Activated T-cell treated with anti-CD3 and anti-CD28 coated beads, Interleukin-2, amount 50 U/mL, for 24 hours (primary cell): ENCODE measurements around the gene MAN1A1.
A peak's percentile ranks its signal among the peaks of the same experiment; 100 is the strongest.

ENCODE experiments used
- DNase-seq: peaks from one replicate; pipeline ENCODE4 v3.0.0-alpha.2; 2020
- H3K27ac Mint-ChIP-seq: 2 replicates; pipeline ENCODE4 v1.8.0; 2020; ENCODE audit warnings: mild to moderate bottlenecking, mixed read lengths
- H3K27me3 Mint-ChIP-seq: 2 replicates; pipeline ENCODE4 v1.8.0; 2020; ENCODE audit warnings: mixed read lengths
- H3K36me3 Mint-ChIP-seq: 2 replicates; pipeline ENCODE4 v1.8.0; 2020; ENCODE audit warnings: low read depth, mixed read lengths
- H3K4me1 Mint-ChIP-seq: 2 replicates; pipeline ENCODE4 v1.8.0; 2020; ENCODE audit warnings: low read depth, mixed read lengths
- H3K4me3 Mint-ChIP-seq: 2 replicates; pipeline ENCODE4 v1.8.0; 2020; ENCODE audit warnings: mild to moderate bottlenecking, moderate library complexity, mixed read lengths
- H3K9me3 Mint-ChIP-seq: 2 replicates; pipeline ENCODE4 v1.8.0; 2020; ENCODE audit warnings: mixed read lengths

MAN1A1 gene

DNA sequence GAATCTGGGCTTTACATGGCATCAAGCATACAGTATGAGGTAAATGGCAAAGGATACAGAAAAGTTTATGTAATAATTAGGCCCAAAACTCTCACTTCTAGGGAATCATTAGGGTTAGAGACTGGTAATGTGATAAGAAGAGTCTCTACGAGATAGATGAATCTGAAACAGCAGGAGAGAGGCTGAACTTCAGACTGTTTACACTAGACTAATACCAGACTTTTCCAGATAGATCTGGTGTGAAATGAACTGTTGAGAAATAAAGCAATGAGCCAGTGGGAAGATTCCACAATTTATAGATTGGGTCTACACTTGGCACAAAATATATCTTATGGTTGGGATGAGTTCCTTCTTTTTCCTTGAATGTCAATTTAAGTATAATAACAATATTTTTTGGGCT lies 134.3 kb downstream of the MAN1A1 start:
- DNase-seq: no peak
- no peaks in the 10 kb centered on the region for H3K9me3 Mint-ChIP-seq
- H3K4me1 Mint-ChIP-seq: no peaks in the 10 kb centered on the region
- H3K4me3 Mint-ChIP-seq: no peak overlapping the region
- H3K36me3 Mint-ChIP-seq: peaks cover 3% of the 10 kb centered on the region
- H3K27me3 Mint-ChIP-seq: no peaks in the 10 kb centered on the region
- H3K27ac Mint-ChIP-seq: no peak overlapping the region

DNA sequence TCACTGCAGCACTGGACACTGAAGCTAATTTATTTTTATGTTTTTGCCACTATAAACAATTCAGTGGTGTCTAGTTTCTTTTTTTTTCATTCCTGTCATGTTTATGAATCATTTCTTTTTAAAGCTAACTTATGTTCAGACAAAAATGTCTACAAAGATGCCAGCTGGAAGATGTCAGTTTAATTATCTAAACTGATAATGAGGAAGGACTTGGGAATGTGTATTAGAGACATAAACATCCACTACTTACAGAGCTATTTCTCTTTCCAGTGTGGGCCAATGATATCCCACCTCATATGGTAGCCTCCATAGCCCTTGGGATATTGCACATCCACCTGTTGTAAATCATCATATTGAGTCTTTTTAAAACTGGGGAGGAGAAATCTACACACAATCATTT lies 139.0 kb downstream of the MAN1A1 start:
- Mint-ChIP-seq H3K36me3 (peaks cover 6% of the 10 kb centered on the region), H3K9me3 (no peaks in the 10 kb centered on the region), H3K4me3 (no peak overlapping the region), H3K27me3 (no peaks in the 10 kb centered on the region), H3K4me1 (peaks cover 12% of the 10 kb centered on the region), H3K27ac (no peak overlapping the region)
- no peak for DNase-seq

DNA sequence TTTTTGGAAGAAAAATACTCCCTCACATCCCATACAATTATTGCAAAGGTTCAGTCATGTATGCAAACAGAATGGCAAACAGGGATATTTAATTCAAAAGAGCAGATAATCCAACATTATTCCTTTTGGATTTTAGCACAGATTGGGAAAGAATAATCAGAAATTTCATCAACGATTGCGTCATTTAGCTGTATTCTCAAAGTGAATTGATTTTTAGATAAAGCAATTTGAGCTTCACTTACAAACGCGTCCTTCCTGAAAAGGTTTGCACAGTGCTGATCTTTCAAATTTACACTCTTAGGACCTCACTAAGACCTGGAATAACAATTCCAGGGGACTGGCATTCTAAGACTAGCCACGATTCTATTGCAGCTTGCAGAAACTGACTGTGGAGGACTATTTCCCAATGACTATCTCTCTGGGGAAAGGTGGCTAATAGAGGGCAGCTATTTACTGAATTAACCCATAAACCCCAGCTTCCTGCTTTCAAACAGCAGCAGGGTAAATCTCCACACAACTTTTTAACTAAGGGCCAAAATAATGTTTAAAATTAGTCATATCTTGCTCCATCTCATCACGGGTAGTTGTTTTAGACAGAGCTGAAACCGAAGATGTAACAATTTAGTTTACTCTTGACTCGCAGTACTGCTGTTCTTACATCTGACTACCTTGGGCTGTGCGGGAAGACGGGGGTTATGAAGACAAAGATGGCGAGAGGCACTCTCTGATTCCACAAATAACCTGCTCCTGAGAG lies 139.9 kb downstream of the MAN1A1 start:
- Mint-ChIP-seq H3K4me1 (peaks cover 12% of the 10 kb centered on the region), H3K27me3 (no peaks in the 10 kb centered on the region), H3K9me3 (no peaks in the 10 kb centered on the region), H3K36me3 (peaks cover 10% of the 10 kb centered on the region), H3K27ac (no peak overlapping the region), H3K4me3 (no peak overlapping the region)
- no peak for DNase-seq

- H3K4me1 Mint-ChIP-seq: peaks cover 12% of the 10 kb centered on the region
- no peaks in the 10 kb centered on the region for H3K27me3 Mint-ChIP-seq
- no peaks in the 10 kb centered on the region for H3K9me3 Mint-ChIP-seq
- no peak overlapping the region for H3K27ac Mint-ChIP-seq
- H3K36me3 Mint-ChIP-seq: peaks cover 24% of the 10 kb centered on the region
- no peak for DNase-seq
- H3K4me3 Mint-ChIP-seq: no peak overlapping the region
These were observed 141.4 kb downstream of the MAN1A1 start for GRCh38 chr6:119207971-119208725.

DNA sequence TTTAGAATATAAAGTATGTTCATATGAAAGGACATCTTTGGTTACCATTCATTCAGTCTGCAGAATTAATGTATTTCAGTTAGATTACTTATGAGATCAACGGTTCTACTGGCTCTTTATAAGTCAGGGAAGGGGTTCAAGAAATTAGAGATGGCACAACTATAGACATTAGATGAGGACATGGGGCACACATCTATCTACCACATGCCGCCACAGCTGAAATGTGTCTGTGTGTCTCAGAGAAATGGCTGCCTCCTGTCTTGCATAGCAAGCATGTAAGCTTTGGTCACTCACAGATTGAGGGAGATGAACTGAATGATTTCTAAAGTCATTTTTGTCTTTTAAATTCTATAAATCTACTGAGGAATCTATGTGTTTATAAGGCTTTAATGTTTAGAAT lies 142.2 kb downstream of the MAN1A1 start:
- no peak for DNase-seq
- Mint-ChIP-seq H3K4me3 (no peak overlapping the region), H3K36me3 (peaks cover 31% of the 10 kb centered on the region), H3K27ac (peak overlapping the region; percentile 7), H3K4me1 (peaks cover 12% of the 10 kb centered on the region), H3K9me3 (no peaks in the 10 kb centered on the region), H3K27me3 (no peaks in the 10 kb centered on the region)

GRCh38 chr6:119205911-119206618 lies 143.5 kb downstream of the MAN1A1 start:
- peaks cover 40% of the 10 kb centered on the region for H3K36me3 Mint-ChIP-seq
- peaks cover 12% of the 10 kb centered on the region for H3K4me1 Mint-ChIP-seq
- DNase-seq: no peak
- no peaks in the 10 kb centered on the region for H3K9me3 Mint-ChIP-seq
- H3K27me3 Mint-ChIP-seq: no peaks in the 10 kb centered on the region
- H3K4me3 Mint-ChIP-seq: no peak overlapping the region
- no peak overlapping the region for H3K27ac Mint-ChIP-seq

DNA sequence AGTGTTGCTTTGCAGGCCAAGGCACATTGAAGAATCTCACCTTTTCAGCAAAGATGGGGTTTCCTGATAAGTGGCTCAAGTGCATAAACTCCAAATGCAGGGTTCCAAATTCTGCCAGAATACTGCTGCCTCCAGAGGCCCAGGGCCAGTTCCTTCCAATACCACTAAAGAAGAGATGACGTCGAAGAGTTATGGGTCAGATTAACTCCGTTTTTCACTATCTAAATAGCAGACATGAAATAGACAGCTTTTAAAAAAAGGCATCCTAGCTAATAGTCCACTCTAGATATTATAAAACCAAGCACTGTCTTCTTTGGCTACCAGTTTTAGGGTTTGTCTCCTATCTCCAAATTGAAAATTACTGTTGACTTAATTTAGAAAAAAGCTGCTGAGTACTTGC lies 144.8 kb downstream of the MAN1A1 start:
- no peak for DNase-seq
- no peaks in the 10 kb centered on the region for H3K9me3 Mint-ChIP-seq
- peaks cover 49% of the 10 kb centered on the region for H3K36me3 Mint-ChIP-seq
- H3K27ac Mint-ChIP-seq: no peak overlapping the region
- peaks cover 12% of the 10 kb centered on the region for H3K4me1 Mint-ChIP-seq
- no peaks in the 10 kb centered on the region for H3K27me3 Mint-ChIP-seq
- H3K4me3 Mint-ChIP-seq: no peak overlapping the region

GRCh38 chr6:119201480-119201879 lies 148.1 kb downstream of the MAN1A1 start:
- DNase-seq: no peak
- Mint-ChIP-seq H3K27ac (no peak overlapping the region), H3K36me3 (peaks cover 62% of the 10 kb centered on the region), H3K9me3 (no peaks in the 10 kb centered on the region), H3K27me3 (no peaks in the 10 kb centered on the region), H3K4me1 (peaks cover 5% of the 10 kb centered on the region), H3K4me3 (no peak overlapping the region)

- H3K36me3 Mint-ChIP-seq: peaks cover 67% of the 10 kb centered on the region
- no peaks in the 10 kb centered on the region for H3K4me1 Mint-ChIP-seq
- DNase-seq: no peak
- no peaks in the 10 kb centered on the region for H3K27me3 Mint-ChIP-seq
- H3K9me3 Mint-ChIP-seq: no peaks in the 10 kb centered on the region
- H3K4me3 Mint-ChIP-seq: no peak overlapping the region
- H3K27ac Mint-ChIP-seq: no peak overlapping the region
These were observed 148.9 kb downstream of the MAN1A1 start for GRCh38 chr6:119200512-119201175.

DNA sequence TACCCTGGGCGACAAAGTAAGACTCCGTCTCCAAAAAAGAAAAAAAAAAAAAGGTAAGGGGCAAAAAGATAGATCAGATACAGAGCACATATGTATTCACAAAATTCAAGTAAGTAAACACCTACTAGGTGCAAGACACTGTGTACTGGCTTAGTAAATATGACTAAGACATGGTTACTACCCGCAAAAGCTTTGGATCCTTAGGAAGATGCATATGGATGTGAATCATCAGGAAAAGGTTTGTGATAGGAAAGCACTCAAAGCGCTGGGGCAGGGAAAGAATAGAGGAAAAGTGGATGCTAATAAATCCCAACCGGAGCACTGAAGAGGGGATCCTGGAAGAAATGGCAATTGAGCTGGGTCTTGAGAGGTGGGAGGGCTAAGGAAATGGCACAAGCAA lies 152.3 kb downstream of the MAN1A1 start:
- H3K27me3 Mint-ChIP-seq: no peaks in the 10 kb centered on the region
- H3K4me3 Mint-ChIP-seq: no peak overlapping the region
- peaks cover 65% of the 10 kb centered on the region for H3K36me3 Mint-ChIP-seq
- H3K4me1 Mint-ChIP-seq: no peaks in the 10 kb centered on the region
- no peak overlapping the region for H3K27ac Mint-ChIP-seq
- no peaks in the 10 kb centered on the region for H3K9me3 Mint-ChIP-seq
- DNase-seq: no peak

- H3K9me3 Mint-ChIP-seq: no peaks in the 10 kb centered on the region
These were observed 152.8 kb downstream of the MAN1A1 start for GRCh38 chr6:119196715-119197114.

GRCh38 chr6:119195848-119196247 lies 153.7 kb downstream of the MAN1A1 start:
- no peak overlapping the region for H3K27ac Mint-ChIP-seq
- no peak overlapping the region for H3K4me3 Mint-ChIP-seq
- peaks cover 64% of the 10 kb centered on the region for H3K36me3 Mint-ChIP-seq
- H3K4me1 Mint-ChIP-seq: no peaks in the 10 kb centered on the region
- H3K27me3 Mint-ChIP-seq: no peaks in the 10 kb centered on the region
- no peak for DNase-seq
- no peaks in the 10 kb centered on the region for H3K9me3 Mint-ChIP-seq

More at GRCh38 chr6:119196715-119197114, 152.8 kb downstream of the MAN1A1 start:
- Mint-ChIP-seq H3K36me3 (peaks cover 68% of the 10 kb centered on the region), H3K27me3 (no peaks in the 10 kb centered on the region), H3K4me1 (no peaks in the 10 kb centered on the region), H3K4me3 (no peak overlapping the region), H3K27ac (no peak overlapping the region)
- DNase-seq: no peak

DNA sequence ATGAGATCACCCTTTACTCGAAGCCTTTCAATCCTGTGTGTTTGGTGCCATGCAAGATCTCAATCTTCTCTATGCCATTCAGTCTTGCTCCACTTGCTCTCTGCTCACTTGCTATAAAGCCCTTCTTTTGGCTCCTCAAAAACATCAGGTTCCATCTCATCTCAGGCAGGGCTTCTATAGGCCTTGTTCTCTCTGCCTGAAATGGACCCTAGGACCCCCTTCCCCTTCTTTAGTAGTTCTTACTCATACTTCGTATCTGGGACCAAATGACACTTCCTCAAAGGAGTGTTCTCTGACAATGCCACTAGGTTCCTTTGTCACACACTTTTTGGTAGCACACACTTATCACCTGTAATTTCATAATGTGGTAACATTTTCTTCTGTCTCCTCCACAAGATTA lies 154.4 kb downstream of the MAN1A1 start:
- Mint-ChIP-seq H3K4me3 (no peak overlapping the region), H3K9me3 (no peaks in the 10 kb centered on the region), H3K4me1 (no peaks in the 10 kb centered on the region), H3K27me3 (no peaks in the 10 kb centered on the region), H3K36me3 (peaks cover 63% of the 10 kb centered on the region), H3K27ac (no peak overlapping the region)
- DNase-seq: no peak

DNA sequence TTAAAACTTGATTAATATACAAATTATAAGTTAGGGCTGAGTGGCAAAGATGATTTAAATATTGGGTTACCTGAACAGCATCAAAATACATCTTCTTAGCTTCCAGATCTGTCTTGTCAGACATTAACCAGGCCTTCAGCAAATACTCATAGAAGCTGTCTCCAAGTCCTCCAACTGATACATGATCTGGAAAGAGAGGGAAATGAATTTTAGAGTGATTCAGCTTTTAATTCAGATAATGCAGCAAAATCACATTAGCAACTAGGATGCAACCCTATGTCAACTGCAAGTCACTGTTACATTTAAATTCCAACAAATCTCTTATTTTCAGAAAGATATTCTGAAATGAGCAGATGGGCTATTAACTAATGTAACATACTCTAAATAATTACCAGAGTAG lies 155.9 kb downstream of the MAN1A1 start:
- no peak for DNase-seq
- Mint-ChIP-seq H3K4me1 (no peaks in the 10 kb centered on the region), H3K4me3 (no peak overlapping the region), H3K9me3 (no peaks in the 10 kb centered on the region), H3K27ac (no peak overlapping the region), H3K27me3 (no peaks in the 10 kb centered on the region), H3K36me3 (peaks cover 71% of the 10 kb centered on the region)
